Colonic mucosa (tissue), 4 donors: Measurements from ENCODE around the gene SLC25A38. TPM values are rescaled to one million over a fixed set of nuclear protein-coding genes. Genes with fewer than 3 reads are reported as not detected.

ENCODE experiments used
- DNase-seq: peaks from one replicate; pipeline ENCODE4 v3.0.0-alpha.2; 2020
- H3K27ac ChIP-seq: fragments of 200-600 bp; one replicate; pipeline ENCODE4 v1.8.0; 2021
- H3K27me3 ChIP-seq: fragments of 200-600 bp; one replicate; pipeline ENCODE4 v1.8.0; 2021
- H3K36me3 ChIP-seq: fragments of 200-600 bp; one replicate; pipeline ENCODE4 v1.8.0; 2021
- H3K4me1 ChIP-seq: fragments of 200-600 bp; one replicate; pipeline ENCODE4 v1.8.0; 2021; ENCODE audit warnings: mild to moderate bottlenecking
- H3K4me3 ChIP-seq: fragments of 200-600 bp; one replicate; pipeline ENCODE4 v1.8.0; 2021
- H3K9ac ChIP-seq, 2 donors: one replicate each; pipeline ENCODE4 v1.7.0; 2013; ENCODE audit warnings: control low read depth in 2 of 2, low read depth in 2 of 2, low read length in 2 of 2
- H3K9me3 ChIP-seq: fragments of 200-600 bp; one replicate; pipeline ENCODE4 v1.8.0; 2021
- CTCF ChIP-seq: fragments of 200-600 bp; IDR thresholded peaks from one replicate; pipeline ENCODE4 v1.8.0; 2022; ENCODE audit warnings: antibody characterized with exemption, mild to moderate bottlenecking
- intact Hi-C: fragments of 100-400 bp; cut with DNase I; formaldehyde crosslinking; loops from one replicate; pipeline ENCODE4 v1.14.1; 2022
- total RNA-seq, 2 donors: library from RNA; stranded (reverse); fragmentation: NEBNext Ultra II Directional in 1 of 2; extraction: Animal tissue kit (Norgen Biotek cat#: 25700) in 1 of 2; gene quantifications; one replicate each; pipeline ENCODE4 v1.2.1, GENCODE V29; 2021
- donor health status: healthy.
- donor health status: DM: no; HTN: no; CAD: no.
- donor health status: DM: no; HTN: no; CAD: no.

SLC25A38 gene
- total RNA-seq, 2 donors from 2014 or later = 41.7 to 45.5 TPM

DNA sequence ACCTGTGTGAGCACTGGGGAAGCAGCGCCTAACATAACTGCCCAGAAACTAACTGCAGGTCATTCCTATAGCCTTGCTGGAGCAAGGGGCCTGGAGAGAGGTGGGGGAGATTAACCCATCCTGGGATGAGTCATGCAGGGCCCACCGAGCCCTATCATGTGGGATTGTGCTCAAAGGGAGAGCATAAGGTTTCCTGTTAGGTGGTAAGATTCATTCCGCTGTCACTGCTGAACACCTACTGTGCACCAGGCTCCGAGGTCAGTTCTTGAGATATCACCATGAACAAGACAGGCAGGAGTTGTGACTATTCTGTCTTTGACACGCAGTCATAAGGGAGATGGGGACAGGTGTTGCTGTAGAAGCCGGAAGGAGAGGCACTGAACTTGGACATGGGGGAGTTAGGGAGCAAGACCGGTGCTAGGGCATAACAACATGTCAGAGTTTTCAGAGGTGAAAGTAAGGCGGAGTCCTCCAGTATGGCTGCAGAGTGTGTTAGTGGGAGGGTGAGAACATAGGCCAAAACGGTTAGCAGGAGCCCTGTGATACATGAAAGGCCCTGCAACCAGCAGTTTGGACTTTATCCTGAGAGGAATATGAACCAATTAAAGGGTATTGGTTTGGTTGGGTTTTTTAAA, 2.4 kb downstream of the SLC25A38 start:
- DNase-seq = no peak
- no peaks in the 10 kb centered on the region for H3K9me3 ChIP-seq
- H3K4me3 ChIP-seq = no peak overlapping the region
- H3K36me3 ChIP-seq = no peaks in the 10 kb centered on the region
- H3K4me1 ChIP-seq = peaks cover 16% of the 10 kb centered on the region
- intact Hi-C loops = loop anchor here (10.0 kb wide), 1 partner anchor 261 kb away; no protein-coding TSS in a partner anchor
- no peak for TF ChIP-seq CTCF
- no peaks in the 10 kb centered on the region for H3K27me3 ChIP-seq
- H3K27ac ChIP-seq = peak overlapping the region; percentile 9
- peak overlapping the region in 1 of 2 donors; percentile 51 for H3K9ac ChIP-seq

GRCh38 chr3:39386318-39386717, 3.1 kb downstream of the SLC25A38 start:
- Histone ChIP-seq H3K4me3 (no peak overlapping the region), H3K9me3 (no peaks in the 10 kb centered on the region), H3K27me3 (no peaks in the 10 kb centered on the region), H3K4me1 (peaks cover 16% of the 10 kb centered on the region), H3K27ac (no peak overlapping the region), H3K36me3 (no peaks in the 10 kb centered on the region), H3K9ac (no peak overlapping the region)
- TF ChIP-seq CTCF = no peak
- DNase-seq = no peak
- intact Hi-C loops = loop anchor here (10.0 kb wide), 1 partner anchor 262 kb away; no protein-coding TSS in a partner anchor

DNA sequence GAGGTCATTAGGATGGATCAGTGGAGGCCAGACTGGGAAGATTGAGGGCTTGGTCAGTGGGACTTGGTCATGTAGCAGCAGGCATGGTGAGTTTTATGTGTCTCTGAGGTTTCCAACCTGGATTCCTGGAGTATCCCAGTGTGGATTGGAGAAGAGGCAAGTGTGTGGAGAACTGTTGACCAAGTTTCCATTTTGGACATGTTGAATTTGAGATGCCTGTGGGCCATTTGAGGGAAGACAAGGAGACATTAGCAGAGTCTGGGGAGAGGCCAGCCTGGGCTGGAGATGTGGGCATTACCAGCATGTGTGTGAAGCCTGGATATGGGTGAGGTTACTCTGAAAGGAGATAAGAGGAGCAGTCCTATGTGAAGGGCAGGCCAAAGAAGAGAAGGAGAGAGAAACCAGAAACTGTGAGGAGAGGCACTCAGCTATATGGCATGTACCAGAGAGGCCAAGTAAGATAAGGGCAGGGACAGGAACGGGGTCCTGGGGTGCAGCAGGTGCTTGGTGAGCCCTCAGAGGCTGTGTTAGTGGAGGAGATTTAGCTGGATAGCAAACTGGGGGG, 4.3 kb downstream of the SLC25A38 start:
- Histone ChIP-seq H3K27me3 (no peaks in the 10 kb centered on the region), H3K9me3 (no peaks in the 10 kb centered on the region), H3K9ac (no peak overlapping the region), H3K4me1 (peaks cover 16% of the 10 kb centered on the region), H3K27ac (no peak overlapping the region), H3K4me3 (no peak overlapping the region), H3K36me3 (no peaks in the 10 kb centered on the region)
- no peak for DNase-seq
- no peak for TF ChIP-seq CTCF
- intact Hi-C loops = loop anchor here (10.0 kb wide), 1 partner anchor 263 kb away; no protein-coding TSS in a partner anchor

DNA sequence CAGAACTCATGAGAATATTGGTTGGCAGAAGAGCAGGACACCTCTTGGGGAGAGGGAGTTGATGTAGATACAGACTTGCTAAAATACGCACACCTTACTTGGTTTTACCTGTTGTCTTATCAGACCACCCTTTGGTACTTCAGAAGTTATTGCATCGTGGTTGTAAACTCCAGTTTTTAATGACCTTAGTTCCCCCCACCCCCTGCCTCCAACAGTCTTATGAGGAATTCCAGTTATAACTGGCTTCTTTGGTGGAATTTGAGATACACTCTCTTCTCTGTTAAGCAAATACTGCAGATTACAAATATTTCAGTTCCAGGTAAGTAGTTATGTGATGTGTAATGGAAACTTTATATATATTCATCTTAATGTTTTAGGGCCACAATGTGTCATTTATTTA, 5.0 kb downstream of the SLC25A38 start:
- intact Hi-C loops = loop anchor here (10.0 kb wide), 1 partner anchor 263 kb away; no protein-coding TSS in a partner anchor
- Histone ChIP-seq H3K4me1 (peaks cover 16% of the 10 kb centered on the region), H3K9me3 (no peaks in the 10 kb centered on the region), H3K9ac (no peak overlapping the region), H3K27me3 (no peaks in the 10 kb centered on the region), H3K36me3 (no peaks in the 10 kb centered on the region), H3K4me3 (no peak overlapping the region), H3K27ac (no peak overlapping the region)
- no peak for TF ChIP-seq CTCF
- DNase-seq = no peak

DNA sequence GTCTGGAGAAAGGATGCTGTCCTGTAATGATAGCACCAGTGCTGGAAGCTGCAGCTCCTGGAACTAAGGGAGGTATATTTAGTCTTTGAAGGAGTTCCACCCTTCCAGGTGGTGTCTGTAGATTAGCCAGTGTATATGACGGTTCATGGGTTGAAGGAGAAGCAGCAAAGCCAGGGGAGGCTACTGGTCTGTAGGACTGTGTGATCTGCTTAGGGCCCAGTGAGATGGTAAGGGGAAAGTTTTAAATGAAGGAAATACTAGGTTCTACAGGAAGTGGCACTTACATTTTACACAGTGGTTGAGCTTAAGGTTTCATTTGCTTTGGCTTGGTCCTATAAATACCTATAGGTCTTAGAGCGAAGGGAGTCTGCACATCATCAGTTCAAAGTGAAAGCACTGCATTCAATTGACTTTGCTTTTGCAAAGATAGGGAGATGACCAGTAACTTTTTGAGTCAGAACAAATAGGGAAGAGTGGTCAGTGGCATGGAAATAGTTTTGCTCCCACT, 5.6 kb downstream of the SLC25A38 start:
- Histone ChIP-seq H3K9me3 (no peaks in the 10 kb centered on the region), H3K4me3 (no peak overlapping the region), H3K27me3 (no peaks in the 10 kb centered on the region), H3K4me1 (peaks cover 16% of the 10 kb centered on the region), H3K36me3 (no peaks in the 10 kb centered on the region), H3K9ac (no peak overlapping the region), H3K27ac (no peak overlapping the region)
- TF ChIP-seq CTCF = no peak
- intact Hi-C loops = loop anchor here (10.0 kb wide), 1 partner anchor 264 kb away; no protein-coding TSS in a partner anchor
- no peak for DNase-seq
